ENCODE data around the gene FOXK1. TPM values are rescaled to one million over a fixed set of nuclear protein-coding genes. Genes with fewer than 3 reads are reported as not detected.
A peak's percentile ranks its signal among the peaks of the same experiment; 100 is the strongest.

FOXK1 gene
- total and polyA plus RNA-seq, 2 donors (not counting 1 experiment from before 2014, with no cell fraction given): 5.2 to 26.9 TPM

DNA sequence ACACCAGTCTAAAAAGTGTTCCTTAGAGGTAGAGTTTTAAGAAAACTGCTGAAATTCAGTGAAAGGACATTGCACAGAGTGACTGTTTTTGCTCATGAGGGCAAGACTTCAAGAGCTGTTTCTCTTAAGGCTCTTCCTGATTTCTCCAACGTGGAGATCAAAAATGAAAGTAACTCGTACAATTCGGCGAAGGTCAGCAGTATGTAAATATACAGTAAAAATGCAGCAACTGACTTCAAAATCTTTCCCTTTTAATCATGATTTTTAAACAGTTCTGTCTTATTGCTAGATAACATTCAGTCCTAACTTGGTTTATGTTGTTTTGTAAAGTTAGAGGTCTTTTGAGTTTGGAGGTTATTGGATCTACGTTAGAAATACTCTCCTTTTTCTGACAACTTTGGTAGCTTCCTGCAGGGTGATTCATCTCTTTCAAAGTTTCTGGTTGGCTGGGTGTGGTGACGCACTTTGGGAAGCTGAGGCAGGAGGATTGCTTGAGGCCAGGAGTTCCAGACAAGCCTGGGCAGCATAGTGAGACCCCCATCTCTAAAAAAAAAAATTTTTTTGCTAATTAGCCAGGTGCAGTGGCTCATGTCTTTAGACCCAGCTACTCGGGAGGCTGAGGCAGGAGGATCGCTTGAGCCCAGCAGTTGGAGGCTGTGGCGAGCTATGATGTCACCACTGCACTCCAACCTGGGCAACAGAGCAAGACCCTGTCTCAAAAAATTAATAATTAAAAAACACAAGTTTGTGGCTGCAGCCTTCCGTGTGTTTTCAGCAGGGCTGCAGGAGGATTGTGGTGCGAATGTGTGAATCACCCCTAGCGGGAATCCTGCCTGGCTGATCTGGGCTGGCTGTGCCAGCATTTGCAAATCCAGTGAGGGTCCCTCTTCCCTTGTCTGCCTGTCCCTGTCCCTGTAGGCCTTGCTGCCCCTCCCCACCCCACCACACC, 64.2 kb downstream of the FOXK1 start:
- H3K4me1 ChIP-seq (ENCODE audit: control insufficient read depth, extremely low read depth, insufficient read depth, low read length): peaks cover 17% of the 10 kb centered on the region
- H3K9ac ChIP-seq (ENCODE audit: insufficient read depth, low read length): peak overlapping the region; percentile 65
- no peaks in the 10 kb centered on the region for H4K20me1 ChIP-seq (ENCODE audit: control insufficient read depth, extremely low read depth, insufficient read depth, low read length)
- no peaks in the 10 kb centered on the region for H3K9me3 ChIP-seq (ENCODE audit: control insufficient read depth, insufficient read depth, low read depth, low read length)
- peaks cover 12% of the 10 kb centered on the region for H3K36me3 ChIP-seq (ENCODE audit: control insufficient read depth, insufficient read depth, low read length)
- H3K4me2 ChIP-seq (ENCODE audit: extremely low read depth, insufficient read depth, low read length): peak overlapping the region; percentile 18
- H2AFZ ChIP-seq (ENCODE audit: low read length): no peak overlapping the region
- no peaks in the 10 kb centered on the region for H3K27me3 ChIP-seq (ENCODE audit: control insufficient read depth, insufficient read depth, low read length)
- no peak for TF ChIP-seq EZH2 (IDR thresholded peaks at IDR 0.05; ENCODE audit: low read length, missing control alignments)
- TF ChIP-seq, protein P1, sequence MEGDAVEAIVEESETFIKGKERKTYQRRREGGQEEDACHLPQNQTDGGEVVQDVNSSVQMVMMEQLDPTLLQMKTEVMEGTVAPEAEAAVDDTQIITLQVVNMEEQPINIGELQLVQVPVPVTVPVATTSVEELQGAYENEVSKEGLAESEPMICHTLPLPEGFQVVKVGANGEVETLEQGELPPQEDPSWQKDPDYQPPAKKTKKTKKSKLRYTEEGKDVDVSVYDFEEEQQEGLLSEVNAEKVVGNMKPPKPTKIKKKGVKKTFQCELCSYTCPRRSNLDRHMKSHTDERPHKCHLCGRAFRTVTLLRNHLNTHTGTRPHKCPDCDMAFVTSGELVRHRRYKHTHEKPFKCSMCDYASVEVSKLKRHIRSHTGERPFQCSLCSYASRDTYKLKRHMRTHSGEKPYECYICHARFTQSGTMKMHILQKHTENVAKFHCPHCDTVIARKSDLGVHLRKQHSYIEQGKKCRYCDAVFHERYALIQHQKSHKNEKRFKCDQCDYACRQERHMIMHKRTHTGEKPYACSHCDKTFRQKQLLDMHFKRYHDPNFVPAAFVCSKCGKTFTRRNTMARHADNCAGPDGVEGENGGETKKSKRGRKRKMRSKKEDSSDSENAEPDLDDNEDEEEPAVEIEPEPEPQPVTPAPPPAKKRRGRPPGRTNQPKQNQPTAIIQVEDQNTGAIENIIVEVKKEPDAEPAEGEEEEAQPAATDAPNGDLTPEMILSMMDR (conservative IDR thresholded peaks at IDR 0.05 in 1 of 2, IDR thresholded peaks at IDR 0.05 in 1 of 2; ENCODE audit: low read depth in 1 of 2, low read length in 2 of 2): no peak
- H3K4me3 ChIP-seq (replicated peaks in 1 of 4; ENCODE audit: control extremely low read depth in 1 of 4, insufficient read depth in 1 of 4, low read depth in 3 of 4, low read length in 4 of 4): peak overlapping the region; percentile 1 to 71 (median 24)
- DNase-seq (ENCODE audit: low read depth in 2 of 2): peak; percentile 62 to 86
- H3K79me2 ChIP-seq (ENCODE audit: control insufficient read depth, insufficient read depth, low read length): peaks cover 42% of the 10 kb centered on the region
- H3K27ac ChIP-seq (ENCODE audit: insufficient read depth, low read length): peak overlapping the region; percentile 96

DNA sequence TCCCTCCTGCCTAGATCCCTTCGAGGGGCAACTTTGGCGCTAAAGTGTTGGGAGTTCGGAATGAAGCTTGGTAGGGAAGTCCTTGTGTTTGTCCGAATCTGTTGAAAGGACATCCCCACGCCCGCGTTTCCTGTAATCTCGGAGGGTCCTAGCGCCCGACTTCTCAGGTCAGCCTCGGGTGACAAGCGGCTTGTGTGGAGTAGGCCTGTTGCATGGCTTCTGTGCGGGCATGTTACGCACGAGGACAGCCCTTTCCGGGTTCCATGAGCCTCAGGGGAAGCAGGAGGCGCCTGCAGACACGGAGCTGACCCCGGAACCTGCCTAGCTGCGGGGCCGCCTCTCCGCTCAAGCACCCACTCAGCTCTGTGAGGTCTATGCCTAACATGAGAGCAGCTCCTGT, 64.9 kb downstream of the FOXK1 start:
- Histone ChIP-seq H3K9me3 (ENCODE audit: control insufficient read depth, insufficient read depth, low read depth, low read length) (no peaks in the 10 kb centered on the region), H3K9ac (ENCODE audit: insufficient read depth, low read length) (peak overlapping the region; percentile 2), H3K4me1 (ENCODE audit: control insufficient read depth, extremely low read depth, insufficient read depth, low read length) (peaks cover 17% of the 10 kb centered on the region), H4K20me1 (ENCODE audit: control insufficient read depth, extremely low read depth, insufficient read depth, low read length) (no peaks in the 10 kb centered on the region), H3K4me3 (replicated peaks in 1 of 4; ENCODE audit: control extremely low read depth in 1 of 4, insufficient read depth in 1 of 4, low read depth in 3 of 4, low read length in 4 of 4) (no peak overlapping the region), H3K36me3 (ENCODE audit: control insufficient read depth, insufficient read depth, low read length) (peaks cover 14% of the 10 kb centered on the region), H3K79me2 (ENCODE audit: control insufficient read depth, insufficient read depth, low read length) (peaks cover 47% of the 10 kb centered on the region), H3K4me2 (ENCODE audit: extremely low read depth, insufficient read depth, low read length) (no peak overlapping the region), H3K27me3 (ENCODE audit: control insufficient read depth, insufficient read depth, low read length) (no peaks in the 10 kb centered on the region), H2AFZ (ENCODE audit: low read length) (no peak overlapping the region), H3K27ac (ENCODE audit: insufficient read depth, low read length) (peak overlapping the region; percentile 96)
- DNase-seq (ENCODE audit: low read depth in 2 of 2): no peak
- no peak for TF ChIP-seq EZH2 (IDR thresholded peaks at IDR 0.05; ENCODE audit: low read length, missing control alignments)
- TF ChIP-seq, protein P1 (conservative IDR thresholded peaks at IDR 0.05 in 1 of 2, IDR thresholded peaks at IDR 0.05 in 1 of 2; ENCODE audit: low read depth in 1 of 2, low read length in 2 of 2): no peak

DNA sequence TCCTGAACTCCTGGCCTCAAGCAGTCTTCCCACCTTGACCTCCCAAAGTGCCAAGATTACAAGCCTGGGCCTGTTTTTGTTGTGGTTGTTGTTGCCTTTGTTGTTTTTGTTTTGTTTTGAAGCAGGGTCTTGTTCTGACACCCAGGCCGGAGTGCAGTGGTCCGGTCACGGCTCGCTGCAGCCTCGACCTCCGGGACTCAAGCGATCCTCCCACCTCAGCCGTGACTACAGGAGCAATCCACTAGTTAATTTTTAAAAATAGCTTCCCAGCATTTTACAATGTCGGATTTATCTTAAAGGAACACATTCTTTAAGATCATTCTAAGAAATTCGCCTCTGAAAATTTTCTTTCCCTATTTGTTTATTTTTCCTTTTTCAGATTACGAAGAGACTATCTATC, 65.7 kb downstream of the FOXK1 start:
- no peak for DNase-seq (ENCODE audit: low read depth in 2 of 2)
- H3K9me3 ChIP-seq (ENCODE audit: control insufficient read depth, insufficient read depth, low read depth, low read length): no peaks in the 10 kb centered on the region
- H4K20me1 ChIP-seq (ENCODE audit: control insufficient read depth, extremely low read depth, insufficient read depth, low read length): no peaks in the 10 kb centered on the region
- H3K79me2 ChIP-seq (ENCODE audit: control insufficient read depth, insufficient read depth, low read length): peaks cover 46% of the 10 kb centered on the region
- H3K4me2 ChIP-seq (ENCODE audit: extremely low read depth, insufficient read depth, low read length): no peak overlapping the region
- H3K9ac ChIP-seq (ENCODE audit: insufficient read depth, low read length): no peak overlapping the region
- H3K36me3 ChIP-seq (ENCODE audit: control insufficient read depth, insufficient read depth, low read length): peaks cover 8% of the 10 kb centered on the region
- H3K27me3 ChIP-seq (ENCODE audit: control insufficient read depth, insufficient read depth, low read length): no peaks in the 10 kb centered on the region
- no peak overlapping the region for H3K27ac ChIP-seq (ENCODE audit: insufficient read depth, low read length)
- H2AFZ ChIP-seq (ENCODE audit: low read length): no peak overlapping the region
- H3K4me1 ChIP-seq (ENCODE audit: control insufficient read depth, extremely low read depth, insufficient read depth, low read length): peaks cover 17% of the 10 kb centered on the region
- H3K4me3 ChIP-seq (replicated peaks in 1 of 4; ENCODE audit: control extremely low read depth in 1 of 4, insufficient read depth in 1 of 4, low read depth in 3 of 4, low read length in 4 of 4): no peak overlapping the region
- TF ChIP-seq EZH2 (IDR thresholded peaks at IDR 0.05; ENCODE audit: low read length, missing control alignments): no peak
- TF ChIP-seq, protein P1 (conservative IDR thresholded peaks at IDR 0.05 in 1 of 2, IDR thresholded peaks at IDR 0.05 in 1 of 2; ENCODE audit: low read depth in 1 of 2, low read length in 2 of 2): no peak

Data from fibroblast of lung (primary cell).